Endothelial cell of umbilical vein (primary cell): ENCODE results near the gene SNED1.

Source experiments
- FOS ChIP-seq: IDR thresholded peaks from 2 replicates; pipeline ENCODE4 v1.6.1; 2011; ENCODE audit warnings: mild to moderate bottlenecking, low read length, moderate library complexity, borderline replicate concordance; ENCODE audit not compliant: insufficient read depth
- TF ChIP-seq, protein P1 (sequence below): IDR thresholded peaks from 2 replicates; pipeline ENCODE4 v1.6.1; 2011; ENCODE audit not compliant: insufficient read depth, insufficient read length
- TF ChIP-seq, protein P2 (sequence below), 2 donors: IDR thresholded peaks; 1 replicate in 1 of 2; 2 replicates in 1 of 2; pipeline ENCODE4 v1.5.1; 2011; ENCODE audit warnings: low read length in 2 of 2, mild to moderate bottlenecking in 2 of 2, moderate library complexity in 2 of 2, control low read depth in 1 of 2, inconsistent platforms in 1 of 2, low read depth in 1 of 2; ENCODE audit not compliant: insufficient read depth in 1 of 2; ENCODE audit errors: extremely low read depth in 1 of 2

DNA sequence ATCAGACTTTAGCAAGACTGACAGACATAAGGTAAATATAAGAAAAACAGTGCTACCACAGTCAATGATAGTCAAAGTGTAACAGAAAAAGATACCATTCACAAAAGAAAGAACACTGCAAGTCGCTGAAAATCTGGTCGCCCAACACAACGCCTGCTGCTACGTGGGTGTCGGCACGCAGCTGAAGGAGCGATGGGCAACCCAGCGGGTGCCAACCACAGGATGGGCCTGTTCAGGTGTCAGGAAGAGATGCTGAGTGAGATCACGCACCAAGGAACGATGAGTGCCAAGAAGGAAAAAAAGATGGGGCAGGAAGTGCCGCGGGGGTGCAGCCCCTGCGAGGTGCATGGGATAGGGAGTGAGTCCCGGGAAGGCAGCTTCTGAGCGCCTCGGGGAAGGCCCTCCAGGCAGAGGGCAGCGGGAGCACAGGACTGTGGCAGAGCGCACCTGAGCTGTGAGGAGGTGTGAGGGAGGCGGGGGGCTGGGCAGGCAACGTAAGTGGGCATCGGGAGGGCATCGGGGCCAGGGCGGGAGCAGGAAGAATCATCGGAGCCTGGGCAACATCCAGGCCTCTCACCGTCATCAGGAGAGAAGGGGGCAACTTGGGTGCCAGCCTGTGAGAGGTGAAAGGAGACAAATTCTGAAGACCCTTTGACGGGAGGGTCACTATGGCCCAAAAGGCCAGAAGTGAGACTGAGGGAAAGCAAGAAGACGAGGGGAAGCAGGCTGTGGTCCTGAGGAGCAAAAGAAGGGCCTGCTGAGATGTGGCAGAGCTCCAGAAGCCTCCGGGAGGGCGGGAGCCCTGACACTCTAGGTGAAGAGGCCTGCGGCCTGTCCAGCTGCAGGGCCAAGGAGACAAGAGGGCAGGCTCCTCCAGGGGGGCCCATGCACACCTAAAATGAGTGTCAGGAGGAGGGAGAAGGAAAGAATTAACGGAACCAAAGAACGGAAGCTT, 118.5 kb downstream of the SNED1 start:
- TF ChIP-seq, protein P1, sequence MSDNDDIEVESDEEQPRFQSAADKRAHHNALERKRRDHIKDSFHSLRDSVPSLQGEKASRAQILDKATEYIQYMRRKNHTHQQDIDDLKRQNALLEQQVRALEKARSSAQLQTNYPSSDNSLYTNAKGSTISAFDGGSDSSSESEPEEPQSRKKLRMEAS = no peak
- TF ChIP-seq, protein P2, sequence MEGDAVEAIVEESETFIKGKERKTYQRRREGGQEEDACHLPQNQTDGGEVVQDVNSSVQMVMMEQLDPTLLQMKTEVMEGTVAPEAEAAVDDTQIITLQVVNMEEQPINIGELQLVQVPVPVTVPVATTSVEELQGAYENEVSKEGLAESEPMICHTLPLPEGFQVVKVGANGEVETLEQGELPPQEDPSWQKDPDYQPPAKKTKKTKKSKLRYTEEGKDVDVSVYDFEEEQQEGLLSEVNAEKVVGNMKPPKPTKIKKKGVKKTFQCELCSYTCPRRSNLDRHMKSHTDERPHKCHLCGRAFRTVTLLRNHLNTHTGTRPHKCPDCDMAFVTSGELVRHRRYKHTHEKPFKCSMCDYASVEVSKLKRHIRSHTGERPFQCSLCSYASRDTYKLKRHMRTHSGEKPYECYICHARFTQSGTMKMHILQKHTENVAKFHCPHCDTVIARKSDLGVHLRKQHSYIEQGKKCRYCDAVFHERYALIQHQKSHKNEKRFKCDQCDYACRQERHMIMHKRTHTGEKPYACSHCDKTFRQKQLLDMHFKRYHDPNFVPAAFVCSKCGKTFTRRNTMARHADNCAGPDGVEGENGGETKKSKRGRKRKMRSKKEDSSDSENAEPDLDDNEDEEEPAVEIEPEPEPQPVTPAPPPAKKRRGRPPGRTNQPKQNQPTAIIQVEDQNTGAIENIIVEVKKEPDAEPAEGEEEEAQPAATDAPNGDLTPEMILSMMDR (IDR thresholded peaks at IDR 0.05; ENCODE audit: extremely low read depth in 1 of 2, insufficient read depth in 1 of 2, low read depth in 1 of 2, low read length in 2 of 2) = no peak
- TF ChIP-seq FOS = no peak
